ENCODE results near the gene DGKB.
A peak's percentile ranks its signal among the peaks of the same experiment; 100 is the strongest.
"Not testable (repeated sequence)": the region's sequence is repeated elsewhere in the genome, so short reads cannot be mapped to it uniquely, and the experiment has no call there.

Gene DGKB

GRCh38 chr7:14552060-14552459 is 350.5 kb downstream of the DGKB start:
- no peak for DNase-seq

- DNase-seq: no peak
These were observed 351.2 kb downstream of the DGKB start for GRCh38 chr7:14551310-14551709.

DNA sequence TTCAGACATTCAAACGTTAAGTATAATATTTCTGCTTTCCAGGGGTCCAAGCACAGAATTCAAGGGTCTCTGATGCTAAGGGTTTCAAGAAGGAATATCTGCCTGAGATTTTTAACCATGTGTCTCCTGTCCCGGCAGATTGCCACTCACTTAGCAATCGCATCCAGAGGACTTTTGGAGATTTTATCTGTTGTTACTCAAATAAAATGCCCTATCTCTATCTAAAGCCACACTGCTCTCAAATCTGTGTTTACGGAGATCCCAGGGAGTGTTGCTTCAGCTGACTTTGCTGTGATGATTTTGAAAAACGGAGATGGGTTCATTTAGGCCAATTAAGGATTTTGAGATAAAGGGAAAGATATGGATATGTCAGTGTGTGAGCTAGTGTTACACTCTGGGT is 359.9 kb downstream of the DGKB start:
- no peak for DNase-seq

DNA sequence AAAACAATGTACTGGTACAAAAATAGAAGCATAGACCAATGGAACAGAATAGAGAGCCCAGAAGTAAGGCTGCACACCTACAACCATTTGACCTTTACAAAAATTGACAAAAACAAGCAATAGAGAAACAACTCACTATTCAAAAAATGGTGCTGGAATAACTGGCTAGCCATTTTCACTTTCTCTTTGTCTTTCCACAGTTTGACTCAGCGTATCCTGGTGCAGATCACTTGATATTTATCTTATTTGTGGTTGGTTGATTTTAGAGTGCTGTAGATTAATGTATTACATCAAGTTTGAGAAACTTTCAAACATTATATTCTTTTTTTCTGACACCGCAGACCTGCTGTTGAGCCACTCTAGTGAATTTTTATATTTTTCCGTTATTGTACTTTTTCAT is 381.4 kb downstream of the DGKB start:
- DNase-seq: no peak

DNA sequence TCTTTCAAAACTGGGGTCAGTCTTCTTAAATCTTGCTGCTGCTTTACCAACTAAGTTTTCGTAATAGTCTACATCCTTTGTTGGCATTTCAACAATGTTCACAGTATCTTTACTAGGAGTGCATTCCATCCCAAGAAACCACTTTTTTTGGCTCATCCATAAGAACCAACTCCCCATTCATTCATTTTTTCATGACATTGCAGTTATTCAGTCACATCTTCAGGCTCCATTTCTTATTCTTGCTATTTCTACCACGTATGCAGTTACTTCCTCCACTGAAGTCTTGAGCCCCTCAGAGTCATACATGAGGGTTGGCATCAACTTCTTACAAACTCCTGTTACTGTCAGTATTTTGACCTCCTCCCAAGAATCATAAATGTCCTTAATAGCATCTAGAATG is 392.3 kb downstream of the DGKB start:
- DNase-seq: no peak

GRCh38 chr7:14507617-14508016 is 394.9 kb downstream of the DGKB start:
- DNase-seq: no peak

- no peak for DNase-seq
These were observed 396.6 kb downstream of the DGKB start for GRCh38 chr7:14505906-14506305.

- DNase-seq: no peak
These were observed 398.4 kb downstream of the DGKB start for GRCh38 chr7:14504134-14504533.

DNA sequence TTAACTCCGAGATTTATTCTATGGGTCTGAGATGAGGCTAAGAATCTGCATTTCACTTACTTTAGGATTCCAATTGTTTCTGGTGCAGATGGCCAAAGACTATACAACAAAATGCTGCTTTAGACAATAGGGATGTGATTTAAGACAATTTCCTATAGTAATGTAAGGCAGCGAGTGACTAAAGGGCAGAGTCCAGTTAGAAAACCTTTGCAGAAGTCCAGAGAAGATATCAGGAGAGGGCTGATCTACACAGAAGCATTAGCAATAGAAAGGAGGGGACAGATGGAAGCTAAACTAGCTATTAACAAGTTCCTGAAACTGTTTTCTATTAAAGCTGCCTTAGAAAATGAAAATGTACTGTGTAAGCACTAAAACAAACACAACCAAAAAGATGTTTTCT is 398.9 kb downstream of the DGKB start:
- no peak for DNase-seq

DNA sequence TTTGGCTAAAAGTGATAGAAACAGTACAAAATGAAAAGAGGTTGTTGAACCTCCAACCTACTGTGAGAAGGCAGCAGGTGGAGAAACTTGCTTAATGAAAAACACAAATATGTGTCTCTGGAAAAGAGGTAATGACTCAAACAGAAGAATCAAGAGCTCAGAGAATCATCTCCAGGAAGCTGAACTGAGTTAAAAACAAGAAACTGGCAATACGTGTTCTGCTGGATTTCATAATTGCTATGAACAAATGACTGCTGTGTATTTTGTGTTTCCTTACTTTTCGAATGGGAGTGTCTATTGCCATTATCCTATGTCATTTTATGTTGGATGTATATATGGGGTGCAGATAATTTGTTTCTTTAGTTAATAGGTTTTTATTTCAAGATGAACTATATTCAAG is 401.1 kb downstream of the DGKB start:
- no peak for DNase-seq

GRCh38 chr7:14497390-14497789 is 405.2 kb downstream of the DGKB start:
- no peak for DNase-seq

DNA sequence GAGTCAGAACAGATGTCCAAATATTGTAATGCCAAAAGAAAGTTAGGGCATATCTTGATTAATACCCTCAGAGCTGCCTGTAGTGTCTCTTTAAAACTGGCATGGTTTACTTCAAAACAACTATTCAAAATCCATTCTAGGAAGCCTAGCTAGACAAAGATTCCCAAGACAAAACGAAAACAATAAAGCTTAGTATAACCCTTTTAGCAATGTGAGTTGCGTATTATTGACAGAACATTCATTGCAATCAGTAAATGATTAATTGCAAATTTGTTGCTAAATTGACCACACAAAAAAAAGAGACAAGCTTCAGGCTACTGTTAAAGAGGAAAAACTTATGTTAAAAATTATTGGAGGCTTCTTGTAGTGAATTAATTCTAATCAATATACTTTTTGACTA is 406.9 kb downstream of the DGKB start:
- DNase-seq: no peak

- DNase-seq: no peak
These were observed 414.7 kb downstream of the DGKB start for GRCh38 chr7:14487701-14488395.

GRCh38 chr7:14483663-14484062 is 418.9 kb downstream of the DGKB start:
- no peak for DNase-seq

DNA sequence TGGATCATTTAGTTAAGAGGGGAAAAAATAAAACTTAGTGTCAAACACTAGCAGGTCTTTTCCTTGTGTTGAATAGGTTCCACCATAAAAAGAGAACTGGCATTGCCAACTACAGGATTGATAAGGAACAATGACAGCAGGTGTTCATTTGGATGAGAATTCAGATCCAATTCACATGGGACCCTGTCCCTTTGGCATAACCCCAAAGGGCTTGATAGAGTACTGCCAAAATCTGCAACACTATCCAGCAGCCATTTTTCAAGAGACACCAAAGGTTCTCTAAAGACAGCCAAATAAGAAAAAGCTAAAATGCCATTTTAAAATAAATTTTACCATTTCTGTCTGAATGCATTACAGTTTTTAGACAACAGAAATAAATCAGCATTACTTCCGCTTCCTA is 422.3 kb downstream of the DGKB start:
- DNase-seq: no peak

- no peak for DNase-seq
These were observed 423.6 kb downstream of the DGKB start for GRCh38 chr7:14478834-14479510.

GRCh38 chr7:14461716-14462115 is 440.8 kb downstream of the DGKB start:
- DNase-seq: not testable (repeated sequence)

DNA sequence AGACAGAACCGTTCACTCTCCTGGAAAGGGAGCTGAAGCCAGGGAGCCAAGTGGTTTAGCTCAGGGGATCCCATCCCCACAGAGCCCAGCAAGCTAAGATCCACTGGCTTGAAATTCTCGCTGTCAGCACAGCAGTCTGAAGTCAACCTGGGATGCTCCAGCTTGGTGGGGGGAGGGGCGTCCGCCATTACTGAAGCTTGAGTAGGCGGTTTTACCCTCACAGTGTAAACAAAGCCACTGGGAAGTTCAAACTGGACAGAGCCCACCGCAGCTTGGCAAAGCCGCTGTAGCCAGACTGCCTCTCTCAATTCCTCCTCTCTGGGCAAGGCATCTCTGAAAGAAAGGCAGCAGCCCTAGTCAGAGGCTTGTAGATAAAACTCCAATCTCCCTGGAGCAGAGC is 443.7 kb downstream of the DGKB start:
- not testable (repeated sequence) for DNase-seq

DNA sequence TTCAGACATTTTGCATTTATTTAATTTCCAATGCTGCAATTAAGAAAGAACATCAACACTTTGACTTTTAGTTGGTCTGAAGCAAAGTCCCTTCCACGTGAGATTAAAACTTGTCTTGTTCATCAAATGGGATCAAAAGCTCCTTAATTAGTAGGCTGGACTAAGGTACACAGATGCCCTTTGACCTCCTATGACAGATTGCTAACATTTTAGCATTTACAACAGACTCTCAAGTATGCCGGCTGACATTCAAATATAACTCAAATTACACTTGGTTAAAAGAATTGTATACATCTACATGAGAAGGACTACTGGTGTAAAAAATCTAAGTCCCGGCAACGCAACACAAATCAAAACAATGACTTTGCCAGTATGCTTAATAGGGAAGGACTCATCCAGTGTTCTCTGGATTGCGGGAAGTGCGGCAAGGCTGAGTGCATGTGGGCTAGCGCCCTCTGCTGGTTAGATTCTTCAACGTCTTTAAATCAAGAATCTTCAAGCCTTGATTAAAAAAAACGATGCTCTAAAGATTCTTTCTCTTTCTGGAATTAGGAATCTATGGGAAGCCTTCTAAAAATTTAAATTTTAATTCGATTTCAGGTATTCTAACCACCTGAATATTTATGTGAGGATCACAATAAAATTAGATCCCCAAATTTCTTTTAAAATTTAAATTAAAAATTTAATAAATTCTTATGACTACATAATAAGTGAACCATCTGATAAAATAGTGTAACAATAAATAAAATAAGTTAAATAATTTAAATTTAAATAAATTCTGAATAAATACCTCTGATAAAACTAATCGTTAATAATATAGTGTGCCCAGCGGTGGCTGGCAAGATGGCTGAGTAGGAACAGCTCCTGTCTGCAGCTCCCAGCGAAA is 444.7 kb downstream of the DGKB start:
- DNase-seq: peak; percentile 38

DNA sequence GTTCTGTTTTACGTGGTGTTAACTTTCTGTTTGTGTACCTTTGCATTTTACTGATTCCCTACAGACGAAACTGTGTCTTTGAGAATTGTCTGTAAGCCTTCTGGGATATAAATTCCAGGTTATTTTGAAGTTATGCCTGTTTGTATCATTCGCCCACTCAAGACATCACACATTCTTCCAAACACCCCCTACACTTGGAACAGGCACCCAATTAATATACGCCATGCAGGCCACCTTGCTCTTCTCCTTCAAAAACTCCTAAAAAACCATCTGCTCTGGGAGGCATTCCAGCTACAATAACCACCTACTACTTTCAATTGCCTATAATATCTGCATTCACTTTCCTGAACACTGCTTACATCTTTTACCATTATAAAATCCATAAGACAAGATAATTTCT is 453.3 kb downstream of the DGKB start:
- no peak for DNase-seq

- no peak for DNase-seq
These were observed 455.7 kb downstream of the DGKB start for GRCh38 chr7:14446829-14447228.

DNA sequence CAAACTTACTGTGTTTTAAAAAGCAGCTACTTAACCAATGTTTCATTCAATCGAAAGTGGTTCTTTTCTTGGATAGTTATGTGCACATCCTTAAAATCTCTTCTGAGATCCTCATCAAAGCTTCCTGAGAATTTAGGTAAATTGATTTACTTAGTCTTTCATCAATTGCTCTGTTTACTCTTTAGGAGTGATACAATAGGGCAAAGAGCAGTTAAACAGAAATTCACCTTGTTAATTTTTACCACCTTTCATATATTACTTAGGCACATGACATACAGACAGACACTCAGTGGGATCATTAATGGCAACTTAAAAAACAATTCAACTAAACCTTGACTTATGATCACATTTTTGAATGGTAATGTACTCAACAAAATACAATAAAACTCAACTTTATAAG is 456.3 kb downstream of the DGKB start:
- DNase-seq: no peak

DNA sequence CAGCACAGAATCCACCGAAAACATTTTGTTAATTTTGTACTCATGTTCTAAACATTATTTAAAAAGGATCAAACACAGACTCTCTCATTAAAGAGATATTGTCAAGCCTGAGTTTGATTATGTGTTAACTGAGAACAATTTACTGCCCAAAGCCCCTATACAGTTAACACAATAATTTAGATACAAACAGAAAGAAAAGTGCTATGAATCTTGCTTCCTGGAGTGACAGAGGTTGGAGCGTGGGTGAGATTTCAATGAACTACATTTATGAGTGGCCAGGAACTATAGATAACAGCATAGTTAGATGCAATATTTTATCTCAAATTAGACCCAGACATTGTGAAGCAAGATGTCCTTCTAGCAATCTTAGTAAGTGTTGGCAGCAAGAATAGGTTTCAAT is 464.2 kb downstream of the DGKB start:
- no peak for DNase-seq

DNA sequence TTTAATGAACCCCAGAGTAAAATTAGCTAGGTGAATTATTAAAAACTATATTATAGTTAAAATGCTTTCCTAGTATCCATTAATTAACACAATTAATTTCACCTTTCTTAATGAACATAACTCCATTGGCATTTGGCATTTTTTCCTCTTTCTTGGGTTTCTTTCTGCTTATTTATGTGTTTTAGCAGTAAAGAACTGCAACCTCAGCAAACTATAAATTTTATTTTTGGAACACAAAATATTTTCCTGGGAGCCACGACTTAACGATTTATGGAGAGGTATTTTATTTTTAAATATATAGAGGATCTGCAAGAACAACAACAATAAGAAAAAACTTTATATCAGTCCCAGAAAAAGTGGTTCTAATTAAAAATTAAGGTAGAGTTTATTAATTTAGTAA is 465.7 kb downstream of the DGKB start:
- no peak for DNase-seq
